SK-N-SH (cell line): ENCODE data around the gene ARMC7.

Source experiments
- FOSL2 ChIP-seq: IDR thresholded peaks from 2 replicates; pipeline ENCODE4 v1.4.0; 2012; ENCODE audit warnings: low read depth, mild to moderate bottlenecking, moderate library complexity, borderline replicate concordance
- POLR2AphosphoS5 ChIP-seq: IDR thresholded peaks from 2 replicates; pipeline ENCODE4 v1.6.1; 2012; ENCODE audit warnings: low read depth, low read length
- RAD21 ChIP-seq: IDR thresholded peaks from 2 replicates; pipeline ENCODE4 v1.6.1; 2012; ENCODE audit warnings: mild to moderate bottlenecking, low read length
- SMC3 ChIP-seq: IDR thresholded peaks from 2 replicates; pipeline ENCODE4 v1.6.1; 2012; ENCODE audit warnings: low read depth, low read length, improper control_type of control experiment
- TEAD4 ChIP-seq: IDR thresholded peaks from 2 replicates; pipeline ENCODE4 v1.4.0; 2012; ENCODE audit warnings: mild to moderate bottlenecking, borderline replicate concordance; ENCODE audit not compliant: insufficient read depth
- USF2 ChIP-seq: fragments of 150-350 bp; IDR thresholded peaks from 2 replicates; pipeline ENCODE4 v1.6.1; 2017; ENCODE audit warnings: antibody characterized with exemption, low read length, low read depth, borderline replicate concordance
- TF ChIP-seq, protein P1 (sequence below): fragments of 200-600 bp; sonication (generic); IDR thresholded peaks from 2 replicates; pipeline ENCODE4 v1.6.1; 2017; ENCODE audit warnings: antibody characterized with exemption, mild to moderate bottlenecking, moderate library complexity

GRCh38 chr17:75129576-75129975, 19.8 kb downstream of the ARMC7 start:
- TF ChIP-seq RAD21 = no peak
- no peak for TF ChIP-seq TEAD4
- TF ChIP-seq, protein P1, sequence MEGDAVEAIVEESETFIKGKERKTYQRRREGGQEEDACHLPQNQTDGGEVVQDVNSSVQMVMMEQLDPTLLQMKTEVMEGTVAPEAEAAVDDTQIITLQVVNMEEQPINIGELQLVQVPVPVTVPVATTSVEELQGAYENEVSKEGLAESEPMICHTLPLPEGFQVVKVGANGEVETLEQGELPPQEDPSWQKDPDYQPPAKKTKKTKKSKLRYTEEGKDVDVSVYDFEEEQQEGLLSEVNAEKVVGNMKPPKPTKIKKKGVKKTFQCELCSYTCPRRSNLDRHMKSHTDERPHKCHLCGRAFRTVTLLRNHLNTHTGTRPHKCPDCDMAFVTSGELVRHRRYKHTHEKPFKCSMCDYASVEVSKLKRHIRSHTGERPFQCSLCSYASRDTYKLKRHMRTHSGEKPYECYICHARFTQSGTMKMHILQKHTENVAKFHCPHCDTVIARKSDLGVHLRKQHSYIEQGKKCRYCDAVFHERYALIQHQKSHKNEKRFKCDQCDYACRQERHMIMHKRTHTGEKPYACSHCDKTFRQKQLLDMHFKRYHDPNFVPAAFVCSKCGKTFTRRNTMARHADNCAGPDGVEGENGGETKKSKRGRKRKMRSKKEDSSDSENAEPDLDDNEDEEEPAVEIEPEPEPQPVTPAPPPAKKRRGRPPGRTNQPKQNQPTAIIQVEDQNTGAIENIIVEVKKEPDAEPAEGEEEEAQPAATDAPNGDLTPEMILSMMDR = no peak
- no peak for TF ChIP-seq POLR2AphosphoS5
- no peak for TF ChIP-seq USF2
- TF ChIP-seq FOSL2 = no peak
- no peak for TF ChIP-seq SMC3
